ENCODE measurements around the gene STK11IP. TPM values are rescaled to one million over a fixed set of nuclear protein-coding genes. Genes with fewer than 3 reads are reported as not detected.

STK11IP gene
- total and polyA plus RNA-seq, 10 of the 15 experiments (the other 5 are each of a cell fraction or from before 2014, with no cell fraction given) = 0.42 to 24.0 (median 11.4) TPM

- no peak for DNase-seq (ENCODE audit: low read depth, low spot score)
- WGBS (ENCODE audit: insufficient coverage, insufficient replicate concordance, low lambda C conversion rate, missing lambda C conversion rate) = 52% methylated on average over 3 of the region's 3 CpGs
- FAIRE-seq = no peak
- H4K20me1 ChIP-seq (ENCODE audit: control insufficient read depth, insufficient read depth) = no peaks in the 10 kb centered on the region
- RAD21 ChIA-PET (ENCODE audit: unreplicated experiment) = no interaction called here
- H3K4me2 ChIP-seq (ENCODE audit: control insufficient read depth, insufficient read depth) = no peak overlapping the region
- H3K9ac ChIP-seq (ENCODE audit: control insufficient read depth, insufficient read depth, low read length) = no peak overlapping the region
- H3K36me3 ChIP-seq (ENCODE audit: control insufficient read depth in 2 of 2, insufficient read depth in 2 of 2, low read length in 1 of 2) = no peaks in the 10 kb centered on the region
- no peak overlapping the region for H3K4me3 ChIP-seq
- CTCF ChIA-PET = interaction anchor here (2.1 to 3.9 kb wide), 2 partner anchors 17 to 31 kb away, joined by 7 to 15 read pairs; no protein-coding TSS in a partner anchor
- no TSS peak for BruUV-seq (replicated peaks)
- intact Hi-C loops (cut with micrococcal nuclease; ENCODE audit: unreplicated experiment) (no loop called here), in situ Hi-C loops (cut with MboI) (no loop called here)
- H2AFZ ChIP-seq (ENCODE audit: control insufficient read depth, low read depth, low read length) = no peak overlapping the region
- POLR2A ChIA-PET = interaction anchor here (0.6 kb wide), 2 partner anchors 64 to 1664 kb away, joined by 3 to 5 read pairs; no protein-coding TSS in a partner anchor
- H3K9me3 ChIP-seq (replicated peaks; ENCODE audit: control insufficient read depth, insufficient read depth, low read length) = peaks cover 8% of the 10 kb centered on the region; the same call in 2 of the 3 replicates
- H3K4me1 ChIP-seq (ENCODE audit: control insufficient read depth, insufficient read depth, low read length) = peaks cover 9% of the 10 kb centered on the region
- no peak overlapping the region for H3K27ac ChIP-seq (ENCODE audit: control insufficient read depth, insufficient read depth)
- ATAC-seq = no peak
- TF ChIP-seq JUNB (IDR thresholded peaks at IDR 0.05) = no peak
- TF ChIP-seq RELA (IDR thresholded peaks at IDR 0.05; ENCODE audit: borderline replicate concordance, partially characterized antibody) = no peak
- SMC1A ChIA-PET (ENCODE audit: uncharacterized antibody, unreplicated experiment) = interaction anchor here (1.5 kb wide), 1 partner anchor 12 kb away, joined by 3 read pairs; no protein-coding TSS in a partner anchor
- H3K79me2 ChIP-seq (ENCODE audit: control insufficient read depth, insufficient read depth, low read length) = no peaks in the 10 kb centered on the region
- H3K27me3 ChIP-seq (replicated peaks in 1 of 2; ENCODE audit: control insufficient read depth in 2 of 2, insufficient read depth in 2 of 2, low read length in 1 of 2) = no peaks in the 10 kb centered on the region
These were observed 61.2 kb downstream of the STK11IP start for GRCh38 chr2:219658874-219659273.

- DNase-seq (ENCODE audit: low read depth, low spot score) (peak; percentile 44), FAIRE-seq (no peak), ATAC-seq (peak; percentile 98)
- SMC1A ChIA-PET (ENCODE audit: uncharacterized antibody, unreplicated experiment) = interaction anchor here (1.8 kb wide), 1 partner anchor 10 kb away, joined by 5 read pairs; no protein-coding TSS in a partner anchor
- no peak overlapping the region for H2AFZ ChIP-seq (ENCODE audit: control insufficient read depth, low read depth, low read length)
- peaks cover 9% of the 10 kb centered on the region for H3K4me1 ChIP-seq (ENCODE audit: control insufficient read depth, insufficient read depth, low read length)
- peak overlapping the region; percentile 49 for H3K4me2 ChIP-seq (ENCODE audit: control insufficient read depth, insufficient read depth)
- no peaks in the 10 kb centered on the region for H3K27me3 ChIP-seq (replicated peaks in 1 of 2; ENCODE audit: control insufficient read depth in 2 of 2, insufficient read depth in 2 of 2, low read length in 1 of 2)
- intact Hi-C loops (cut with micrococcal nuclease; ENCODE audit: unreplicated experiment) = no loop called here
- no peaks in the 10 kb centered on the region for H4K20me1 ChIP-seq (ENCODE audit: control insufficient read depth, insufficient read depth)
- no peak overlapping the region for H3K4me3 ChIP-seq
- no TSS peak for BruUV-seq (replicated peaks)
- RAD21 ChIA-PET (ENCODE audit: unreplicated experiment) = interaction anchor here (1.2 kb wide), 1 partner anchor 24 kb away, joined by 3 read pairs; no protein-coding TSS in a partner anchor
- POLR2A ChIA-PET = no interaction called here
- CTCF ChIA-PET = interaction anchor here (0.7 to 3.9 kb wide), 3 partner anchors 13 to 456 kb away, joined by 3 to 15 read pairs (median 4); no protein-coding TSS in a partner anchor
- H3K79me2 ChIP-seq (ENCODE audit: control insufficient read depth, insufficient read depth, low read length) = no peaks in the 10 kb centered on the region
- H3K36me3 ChIP-seq (ENCODE audit: control insufficient read depth in 2 of 2, insufficient read depth in 2 of 2, low read length in 1 of 2) = no peaks in the 10 kb centered on the region
- H3K27ac ChIP-seq (ENCODE audit: control insufficient read depth, insufficient read depth) = peak overlapping the region; percentile 59
- in situ Hi-C loops (cut with MboI) = no loop called here
- peaks cover 8% of the 10 kb centered on the region; the same call in 2 of the 3 replicates for H3K9me3 ChIP-seq (replicated peaks; ENCODE audit: control insufficient read depth, insufficient read depth, low read length)
- H3K9ac ChIP-seq (ENCODE audit: control insufficient read depth, insufficient read depth, low read length) = no peak overlapping the region
- WGBS (ENCODE audit: insufficient coverage, insufficient replicate concordance, low lambda C conversion rate, missing lambda C conversion rate) = 8% methylated on average over 7 of the region's 7 CpGs
- TF ChIP-seq TCF7 (IDR thresholded peaks at IDR 0.05; ENCODE audit: borderline replicate concordance) (peak; percentile 33; the same call in 1 of the 2 replicates), MEF2A (IDR thresholded peaks at IDR 0.05; ENCODE audit: insufficient read depth, low read depth, low read length) (no peak), ATF7 (IDR thresholded peaks at IDR 0.05; ENCODE audit: low read depth) (no peak), IRF3 (IDR thresholded peaks at IDR 0.05) (no peak), HCFC1 (IDR thresholded peaks at IDR 0.05; ENCODE audit: low read length) (no peak), PBX3 (IDR thresholded peaks at IDR 0.05; ENCODE audit: insufficient replicate concordance, low read depth, low read length) (peak; percentile 66), ZNF274 (IDR thresholded peaks at IDR 0.05; ENCODE audit: insufficient read depth, insufficient read length) (no peak), RFX5 (IDR thresholded peaks at IDR 0.05; ENCODE audit: low read depth, low read length) (no peak), JUNB (IDR thresholded peaks at IDR 0.05) (no peak), SPI1 (IDR thresholded peaks at IDR 0.05; ENCODE audit: borderline replicate concordance, insufficient read depth, low read depth, low read length) (0 out of 2 replicates have a peak, but pooled peaks have one; percentile 6), RAD21 (IDR thresholded peaks at IDR 0.05; ENCODE audit: insufficient read depth, low read depth, low read length) (no peak)
These were observed 63.7 kb downstream of the STK11IP start for GRCh38 chr2:219661197-219661954.
